HG02763 (cell line): ENCODE data around the gene RNF13.
"Not testable (repeated sequence)": the region's sequence is repeated elsewhere in the genome, so short reads cannot be mapped to it uniquely, and the experiment has no call there.

Experiments
- ATAC-seq: cut with Tn5 transposase; IDR thresholded peaks from one replicate; pipeline ENCODE4 v1.9.1; 2021; ENCODE audit warnings: mild to moderate bottlenecking, moderate library complexity; ENCODE audit not compliant: unreplicated experiment

RNF13 gene

DNA sequence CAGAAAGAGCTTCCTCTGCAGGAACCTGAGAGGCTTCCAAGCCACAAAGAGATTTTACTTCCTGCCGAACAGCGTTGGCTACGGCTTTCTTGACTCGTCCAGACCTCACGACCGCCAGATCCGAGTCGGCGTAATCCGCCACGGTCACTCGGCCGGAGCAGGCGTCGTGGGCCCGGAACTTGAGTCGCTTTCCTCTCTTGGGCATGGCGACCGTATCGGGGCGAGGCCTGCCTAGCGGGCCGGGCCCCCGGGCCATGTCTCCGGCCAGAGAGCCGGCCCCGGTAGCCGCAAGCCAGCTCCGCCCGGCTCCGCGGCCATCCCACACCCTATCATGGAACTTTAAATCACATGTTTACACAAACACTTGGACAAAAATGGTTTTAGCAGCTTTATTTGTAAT lies 170.0 kb downstream of the RNF13 start:
- not testable (repeated sequence) for ATAC-seq

DNA sequence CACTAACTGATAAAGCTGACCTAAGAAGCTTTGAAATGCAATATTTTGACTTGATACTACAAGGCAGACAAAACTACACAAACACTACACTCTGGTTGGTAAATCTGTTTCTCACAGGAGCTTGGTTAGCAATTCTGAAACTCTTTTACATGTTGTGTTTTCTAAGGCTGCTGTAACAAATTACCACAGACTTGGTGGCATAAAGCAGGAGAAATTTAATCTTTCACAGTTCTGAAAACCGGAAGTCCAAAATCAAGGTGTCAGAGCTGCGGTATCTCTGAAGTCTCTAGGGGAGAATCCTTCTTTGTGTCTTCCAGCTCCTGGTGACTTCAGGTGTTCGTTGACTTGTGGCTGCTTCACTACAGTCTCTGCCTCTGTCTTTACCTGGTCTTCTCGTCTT lies 170.6 kb downstream of the RNF13 start:
- ATAC-seq, result no peak

DNA sequence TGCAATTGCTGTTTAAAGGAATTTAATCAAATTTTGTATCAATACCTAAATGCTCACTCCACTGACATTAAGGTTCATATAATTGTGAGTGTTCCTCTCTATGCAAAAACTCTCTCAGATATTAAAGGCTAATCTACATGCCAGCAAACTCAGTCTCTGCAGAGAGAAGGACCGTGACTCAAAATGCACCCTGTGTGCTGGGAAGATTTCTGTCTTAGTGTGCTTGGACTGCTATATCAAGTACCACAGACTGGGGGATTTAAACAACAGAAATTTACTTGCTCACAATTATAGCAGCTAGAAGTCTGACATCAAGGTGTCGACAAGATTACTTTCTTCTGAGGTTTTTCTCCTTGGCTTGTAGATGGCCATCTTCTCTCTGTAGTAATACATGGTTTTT lies 176.3 kb downstream of the RNF13 start:
- ATAC-seq, result no peak

GRCh38 chr3:149990423-149990948 lies 177.5 kb downstream of the RNF13 start:
- no peak for ATAC-seq

DNA sequence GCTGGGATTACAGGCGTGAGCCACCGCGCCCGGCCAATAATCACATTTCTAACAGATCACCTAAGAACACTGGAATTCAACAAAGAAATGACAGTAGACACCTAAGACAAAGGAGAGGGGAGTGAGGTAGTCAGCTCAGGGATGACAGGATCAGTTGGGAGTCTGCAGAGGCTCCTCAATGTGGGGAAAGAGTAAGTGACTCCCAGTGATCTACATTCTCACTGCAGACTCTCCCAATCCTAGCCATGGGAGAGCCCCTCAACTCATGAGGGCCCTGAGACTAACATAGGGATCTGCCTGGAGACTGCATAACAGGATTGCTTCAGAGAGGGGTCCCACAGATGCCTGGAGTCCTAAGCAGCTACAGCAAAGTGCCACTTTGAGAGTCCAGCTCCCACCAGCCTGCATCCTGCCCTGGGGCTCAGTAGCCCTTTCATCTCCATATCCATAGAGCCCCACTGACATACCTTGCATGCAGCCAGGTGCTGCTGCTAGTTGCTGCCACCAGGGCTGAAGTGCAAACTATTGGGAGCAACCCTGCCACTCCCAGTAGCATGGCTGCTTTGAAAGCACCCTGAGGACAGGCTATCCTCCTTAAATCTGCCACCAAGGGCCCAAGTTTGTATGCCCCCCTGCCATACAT lies 179.5 kb downstream of the RNF13 start:
- no peak for ATAC-seq

- no peak for ATAC-seq
Measured at GRCh38 chr3:149998946-149999345, 185.9 kb downstream of the RNF13 start.

- no peak for ATAC-seq
Measured at GRCh38 chr3:149999421-149999820, 186.4 kb downstream of the RNF13 start.

GRCh38 chr3:150000641-150001040 lies 187.6 kb downstream of the RNF13 start:
- no peak for ATAC-seq

GRCh38 chr3:150005243-150006112 lies 192.5 kb downstream of the RNF13 start:
- ATAC-seq, result no peak

- no peak for ATAC-seq
Measured at GRCh38 chr3:150006794-150007193, 193.8 kb downstream of the RNF13 start.
